ENCODE results near the gene IDUA. TPM values are rescaled to one million over a fixed set of nuclear protein-coding genes. Genes with fewer than 3 reads are reported as not detected.

Gene IDUA
- total RNA-seq, 1 donor from 2014 or later, result 9.0 TPM

GRCh38 chr4:1039493-1040343 is 52.9 kb downstream of the IDUA start:
- H3K4me3 ChIP-seq, result no peak overlapping the region
- intact Hi-C loops (cut with micrococcal nuclease), result no loop called here
- H3K27me3 ChIP-seq (ENCODE audit: low read depth), result peaks cover 55% of the 10 kb centered on the region
- TF ChIP-seq CTCF (IDR thresholded peaks at IDR 0.05; ENCODE audit: borderline replicate concordance), result no peak
- no peaks in the 10 kb centered on the region for H3K36me3 ChIP-seq
- peaks cover 23% of the 10 kb centered on the region for H3K4me1 ChIP-seq
- no peak overlapping the region for H3K27ac ChIP-seq (replicated peaks)
- no peak for DNase-seq
- H3K9me3 ChIP-seq (replicated peaks), result no peaks in the 10 kb centered on the region

GRCh38 chr4:1040344-1041146 is 53.7 kb downstream of the IDUA start:
- H3K27ac ChIP-seq (replicated peaks), result no peak overlapping the region

GRCh38 chr4:1041147-1041935 is 54.5 kb downstream of the IDUA start:
- peak overlapping the region; percentile 4 for H3K4me3 ChIP-seq
- no peaks in the 10 kb centered on the region for H3K36me3 ChIP-seq
- H3K27ac ChIP-seq (replicated peaks), result no peak overlapping the region
- H3K4me1 ChIP-seq, result peaks cover 19% of the 10 kb centered on the region
- peaks cover 61% of the 10 kb centered on the region for H3K27me3 ChIP-seq (ENCODE audit: low read depth)
- TF ChIP-seq CTCF (IDR thresholded peaks at IDR 0.05; ENCODE audit: borderline replicate concordance), result no peak
- no peaks in the 10 kb centered on the region for H3K9me3 ChIP-seq (replicated peaks)
- no peak for DNase-seq
- intact Hi-C loops (cut with micrococcal nuclease), result no loop called here

More at GRCh38 chr4:1040344-1041146, 53.7 kb downstream of the IDUA start:
- Histone ChIP-seq H3K27me3 (ENCODE audit: low read depth) (peaks cover 60% of the 10 kb centered on the region), H3K4me3 (no peak overlapping the region), H3K36me3 (no peaks in the 10 kb centered on the region), H3K9me3 (replicated peaks) (no peaks in the 10 kb centered on the region), H3K4me1 (peaks cover 19% of the 10 kb centered on the region)
- intact Hi-C loops (cut with micrococcal nuclease), result no loop called here
- TF ChIP-seq CTCF (IDR thresholded peaks at IDR 0.05; ENCODE audit: borderline replicate concordance), result no peak
- no peak for DNase-seq

- peaks cover 58% of the 10 kb centered on the region for H3K27me3 ChIP-seq (ENCODE audit: low read depth)
- no peak overlapping the region for H3K27ac ChIP-seq (replicated peaks)
- no peaks in the 10 kb centered on the region for H3K36me3 ChIP-seq
- H3K9me3 ChIP-seq (replicated peaks), result no peaks in the 10 kb centered on the region
- intact Hi-C loops (cut with micrococcal nuclease), result no loop called here
- DNase-seq, result no peak
- peaks cover 21% of the 10 kb centered on the region for H3K4me1 ChIP-seq
- no peak for TF ChIP-seq CTCF (IDR thresholded peaks at IDR 0.05; ENCODE audit: borderline replicate concordance)
- peak overlapping the region; percentile 4 for H3K4me3 ChIP-seq
Measured at GRCh38 chr4:1041936-1042330, 55.1 kb downstream of the IDUA start.
